ENCODE results near the gene SNW1.

DNA sequence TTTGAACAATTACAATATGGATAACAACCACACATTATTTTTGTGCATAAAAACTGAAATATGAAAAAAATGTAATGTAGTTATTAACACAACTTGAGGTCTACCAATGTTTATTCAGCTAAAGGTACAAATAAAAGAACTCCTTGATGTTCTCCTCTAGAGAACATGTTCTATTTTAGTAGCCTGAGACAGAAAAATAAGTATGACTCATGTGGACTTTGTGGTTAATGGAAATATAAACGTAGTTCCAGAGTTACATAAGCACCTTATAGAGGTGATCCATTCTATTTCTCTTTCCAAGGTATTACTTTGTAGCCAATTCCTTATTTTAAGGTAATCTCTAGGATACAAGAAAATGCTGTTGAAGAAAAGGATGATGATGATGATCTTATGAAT is 78.8 kb downstream of the SNW1 start:
- TF ChIP-seq, protein P1, sequence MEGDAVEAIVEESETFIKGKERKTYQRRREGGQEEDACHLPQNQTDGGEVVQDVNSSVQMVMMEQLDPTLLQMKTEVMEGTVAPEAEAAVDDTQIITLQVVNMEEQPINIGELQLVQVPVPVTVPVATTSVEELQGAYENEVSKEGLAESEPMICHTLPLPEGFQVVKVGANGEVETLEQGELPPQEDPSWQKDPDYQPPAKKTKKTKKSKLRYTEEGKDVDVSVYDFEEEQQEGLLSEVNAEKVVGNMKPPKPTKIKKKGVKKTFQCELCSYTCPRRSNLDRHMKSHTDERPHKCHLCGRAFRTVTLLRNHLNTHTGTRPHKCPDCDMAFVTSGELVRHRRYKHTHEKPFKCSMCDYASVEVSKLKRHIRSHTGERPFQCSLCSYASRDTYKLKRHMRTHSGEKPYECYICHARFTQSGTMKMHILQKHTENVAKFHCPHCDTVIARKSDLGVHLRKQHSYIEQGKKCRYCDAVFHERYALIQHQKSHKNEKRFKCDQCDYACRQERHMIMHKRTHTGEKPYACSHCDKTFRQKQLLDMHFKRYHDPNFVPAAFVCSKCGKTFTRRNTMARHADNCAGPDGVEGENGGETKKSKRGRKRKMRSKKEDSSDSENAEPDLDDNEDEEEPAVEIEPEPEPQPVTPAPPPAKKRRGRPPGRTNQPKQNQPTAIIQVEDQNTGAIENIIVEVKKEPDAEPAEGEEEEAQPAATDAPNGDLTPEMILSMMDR (IDR thresholded peaks at IDR 0.05; ENCODE audit: borderline replicate concordance, extremely low read depth, low read length, poor library complexity, severe bottlenecking), result no peak
- no peak for TF ChIP-seq EZH2 (IDR thresholded peaks at IDR 0.05; ENCODE audit: borderline replicate concordance, low read depth, low read length, severe bottlenecking)

Data from DND-41 (cell line).